Activated CD4-positive, alpha-beta memory T cell treated with anti-CD3 and anti-CD28 coated beads for 36 hours (primary cell): Measurements from ENCODE around the gene ADRA2C. TPM values are rescaled to one million over a fixed set of nuclear protein-coding genes. Genes with fewer than 3 reads are reported as not detected.
A peak's percentile ranks its signal among the peaks of the same experiment; 100 is the strongest.

ENCODE experiments used
- CTCF ChIA-PET: fragments of 350-600 bp; sonication (Branson Sonifier 250); formaldehyde crosslinking; loops from one replicate; lab custom pipeline; 2021; ENCODE audit warnings: antibody characterized with exemption, inconsistent platforms; lab: Charles Lee
- POLR2A ChIA-PET: fragments of 350-600 bp; sonication (Branson Sonifier 250); formaldehyde crosslinking; loops from one replicate; lab custom pipeline; 2021; ENCODE audit warnings: antibody characterized with exemption; lab: Charles Lee
- DNase-seq: peaks from one replicate; pipeline ENCODE4 v3.0.0-alpha.2; 2020
- H3K27ac Mint-ChIP-seq: one replicate; pipeline ENCODE4 v1.8.0; 2021; ENCODE audit warnings: mixed read lengths
- H3K27me3 Mint-ChIP-seq: one replicate; pipeline ENCODE4 v1.8.0; 2021; ENCODE audit warnings: mixed read lengths
- H3K36me3 Mint-ChIP-seq: one replicate; pipeline ENCODE4 v1.8.0; 2021; ENCODE audit warnings: mixed read lengths
- H3K4me1 Mint-ChIP-seq: one replicate; pipeline ENCODE4 v1.8.0; 2021; ENCODE audit warnings: low read depth, mixed read lengths
- H3K4me3 Mint-ChIP-seq: one replicate; pipeline ENCODE4 v1.8.0; 2021; ENCODE audit warnings: mild to moderate bottlenecking, mixed read lengths
- H3K9me3 Mint-ChIP-seq: one replicate; pipeline ENCODE4 v1.8.0; 2021; ENCODE audit warnings: mixed read lengths
- intact Hi-C: fragments of 100-400 bp; cut with micrococcal nuclease; formaldehyde crosslinking; loops from one replicate; pipeline ENCODE4 v1.15.1; 2023
- total RNA-seq, 2 experiments: library from RNA; stranded (reverse); gene quantifications; one replicate each; pipeline ENCODE4 v1.2.3, GENCODE V29; 2021

Gene ADRA2C
- total RNA-seq, 2 experiments from 2014 or later, result not detected

- ChIA-PET POLR2A (no interaction called here), CTCF (no interaction called here)
- H3K9me3 Mint-ChIP-seq, result no peaks in the 10 kb centered on the region
- H3K4me1 Mint-ChIP-seq, result no peaks in the 10 kb centered on the region
- no peak overlapping the region for H3K27ac Mint-ChIP-seq
- no peaks in the 10 kb centered on the region for H3K27me3 Mint-ChIP-seq
- no peaks in the 10 kb centered on the region for H3K36me3 Mint-ChIP-seq
- no peak overlapping the region for H3K4me3 Mint-ChIP-seq
- intact Hi-C loops, result no loop called here
- DNase-seq, result no peak
Observed at GRCh38 chr4:3786196-3786869, 20.1 kb downstream of the ADRA2C start.

- ChIA-PET CTCF (no interaction called here), POLR2A (no interaction called here)
- Mint-ChIP-seq H3K4me1 (no peaks in the 10 kb centered on the region), H3K27me3 (peaks cover 4% of the 10 kb centered on the region), H3K4me3 (no peak overlapping the region), H3K9me3 (no peaks in the 10 kb centered on the region), H3K36me3 (no peaks in the 10 kb centered on the region), H3K27ac (no peak overlapping the region)
- DNase-seq, result no peak
- intact Hi-C loops, result no loop called here
Observed at GRCh38 chr4:3787489-3788365, 21.5 kb downstream of the ADRA2C start.

- DNase-seq, result no peak
- intact Hi-C loops, result no loop called here
- CTCF ChIA-PET, result no interaction called here
- no peak overlapping the region for H3K27ac Mint-ChIP-seq
- no peaks in the 10 kb centered on the region for H3K9me3 Mint-ChIP-seq
- POLR2A ChIA-PET, result no interaction called here
- no peaks in the 10 kb centered on the region for H3K4me1 Mint-ChIP-seq
- no peaks in the 10 kb centered on the region for H3K36me3 Mint-ChIP-seq
- no peak overlapping the region for H3K4me3 Mint-ChIP-seq
- peaks cover 6% of the 10 kb centered on the region for H3K27me3 Mint-ChIP-seq
Observed at GRCh38 chr4:3788366-3788660, 22.1 kb downstream of the ADRA2C start.

- no peak for DNase-seq
- H3K9me3 Mint-ChIP-seq, result peaks cover 5% of the 10 kb centered on the region
- ChIA-PET POLR2A (no interaction called here), CTCF (no interaction called here)
- H3K4me3 Mint-ChIP-seq, result no peak overlapping the region
- H3K36me3 Mint-ChIP-seq, result no peaks in the 10 kb centered on the region
- no peaks in the 10 kb centered on the region for H3K4me1 Mint-ChIP-seq
- no peak overlapping the region for H3K27ac Mint-ChIP-seq
- peaks cover 6% of the 10 kb centered on the region for H3K27me3 Mint-ChIP-seq
- intact Hi-C loops, result no loop called here
Observed at GRCh38 chr4:3789587-3789986, 23.4 kb downstream of the ADRA2C start.

- ChIA-PET CTCF (no interaction called here), POLR2A (no interaction called here)
- intact Hi-C loops, result no loop called here
- Mint-ChIP-seq H3K9me3 (peaks cover 9% of the 10 kb centered on the region), H3K36me3 (no peaks in the 10 kb centered on the region), H3K27ac (no peak overlapping the region), H3K4me3 (no peak overlapping the region), H3K27me3 (peaks cover 6% of the 10 kb centered on the region), H3K4me1 (no peaks in the 10 kb centered on the region)
- no peak for DNase-seq
Observed at GRCh38 chr4:3790006-3790561, 23.9 kb downstream of the ADRA2C start.

- H3K9me3 Mint-ChIP-seq, result peaks cover 19% of the 10 kb centered on the region
- H3K27ac Mint-ChIP-seq, result no peak overlapping the region
- no peaks in the 10 kb centered on the region for H3K4me1 Mint-ChIP-seq
- no peaks in the 10 kb centered on the region for H3K36me3 Mint-ChIP-seq
- peaks cover 6% of the 10 kb centered on the region for H3K27me3 Mint-ChIP-seq
- ChIA-PET POLR2A (no interaction called here), CTCF (no interaction called here)
- no peak overlapping the region for H3K4me3 Mint-ChIP-seq
- intact Hi-C loops, result no loop called here
- DNase-seq, result no peak
Observed at GRCh38 chr4:3791256-3791655, 25.1 kb downstream of the ADRA2C start.

GRCh38 chr4:3791910-3792542 is 25.8 kb downstream of the ADRA2C start:
- intact Hi-C loops, result no loop called here
- CTCF ChIA-PET, result no interaction called here
- no peak overlapping the region for H3K27ac Mint-ChIP-seq
- no peak overlapping the region for H3K4me3 Mint-ChIP-seq
- peaks cover 27% of the 10 kb centered on the region for H3K9me3 Mint-ChIP-seq
- H3K4me1 Mint-ChIP-seq, result no peaks in the 10 kb centered on the region
- POLR2A ChIA-PET, result no interaction called here
- H3K36me3 Mint-ChIP-seq, result no peaks in the 10 kb centered on the region
- H3K27me3 Mint-ChIP-seq, result peaks cover 6% of the 10 kb centered on the region
- DNase-seq, result peak; percentile 47

- Mint-ChIP-seq H3K27ac (no peak overlapping the region), H3K9me3 (peaks cover 29% of the 10 kb centered on the region), H3K36me3 (no peaks in the 10 kb centered on the region), H3K4me3 (no peak overlapping the region), H3K27me3 (peaks cover 6% of the 10 kb centered on the region), H3K4me1 (no peaks in the 10 kb centered on the region)
- CTCF ChIA-PET, result no interaction called here
- POLR2A ChIA-PET, result interaction anchor here (0.6 kb wide), 1 partner anchor 21 kb away, joined by 4 read pairs; no protein-coding TSS in a partner anchor
- DNase-seq, result no peak
- intact Hi-C loops, result no loop called here
Observed at GRCh38 chr4:3792813-3793212, 26.6 kb downstream of the ADRA2C start.

- CTCF ChIA-PET, result no interaction called here
- H3K27ac Mint-ChIP-seq, result no peak overlapping the region
- H3K4me1 Mint-ChIP-seq, result no peaks in the 10 kb centered on the region
- intact Hi-C loops, result no loop called here
- peaks cover 29% of the 10 kb centered on the region for H3K9me3 Mint-ChIP-seq
- H3K36me3 Mint-ChIP-seq, result no peaks in the 10 kb centered on the region
- POLR2A ChIA-PET, result no interaction called here
- H3K4me3 Mint-ChIP-seq, result no peak overlapping the region
- no peak for DNase-seq
- peaks cover 6% of the 10 kb centered on the region for H3K27me3 Mint-ChIP-seq
Observed at GRCh38 chr4:3793545-3793944, 27.4 kb downstream of the ADRA2C start.

- Mint-ChIP-seq H3K36me3 (no peaks in the 10 kb centered on the region), H3K9me3 (peaks cover 29% of the 10 kb centered on the region), H3K27ac (no peak overlapping the region), H3K27me3 (peaks cover 4% of the 10 kb centered on the region), H3K4me3 (no peak overlapping the region), H3K4me1 (no peaks in the 10 kb centered on the region)
- POLR2A ChIA-PET, result no interaction called here
- CTCF ChIA-PET, result no interaction called here
- intact Hi-C loops, result no loop called here
- DNase-seq, result no peak
Observed at GRCh38 chr4:3796960-3797359, 30.8 kb downstream of the ADRA2C start.

- Mint-ChIP-seq H3K36me3 (no peaks in the 10 kb centered on the region), H3K4me3 (no peak overlapping the region), H3K27ac (no peak overlapping the region), H3K27me3 (peaks cover 1% of the 10 kb centered on the region), H3K4me1 (no peaks in the 10 kb centered on the region), H3K9me3 (peaks cover 29% of the 10 kb centered on the region)
- intact Hi-C loops, result no loop called here
- POLR2A ChIA-PET, result no interaction called here
- CTCF ChIA-PET, result no interaction called here
- DNase-seq, result no peak
Observed at GRCh38 chr4:3797831-3798790, 31.9 kb downstream of the ADRA2C start.
